ENCODE data around the gene ZDHHC8.

DNA sequence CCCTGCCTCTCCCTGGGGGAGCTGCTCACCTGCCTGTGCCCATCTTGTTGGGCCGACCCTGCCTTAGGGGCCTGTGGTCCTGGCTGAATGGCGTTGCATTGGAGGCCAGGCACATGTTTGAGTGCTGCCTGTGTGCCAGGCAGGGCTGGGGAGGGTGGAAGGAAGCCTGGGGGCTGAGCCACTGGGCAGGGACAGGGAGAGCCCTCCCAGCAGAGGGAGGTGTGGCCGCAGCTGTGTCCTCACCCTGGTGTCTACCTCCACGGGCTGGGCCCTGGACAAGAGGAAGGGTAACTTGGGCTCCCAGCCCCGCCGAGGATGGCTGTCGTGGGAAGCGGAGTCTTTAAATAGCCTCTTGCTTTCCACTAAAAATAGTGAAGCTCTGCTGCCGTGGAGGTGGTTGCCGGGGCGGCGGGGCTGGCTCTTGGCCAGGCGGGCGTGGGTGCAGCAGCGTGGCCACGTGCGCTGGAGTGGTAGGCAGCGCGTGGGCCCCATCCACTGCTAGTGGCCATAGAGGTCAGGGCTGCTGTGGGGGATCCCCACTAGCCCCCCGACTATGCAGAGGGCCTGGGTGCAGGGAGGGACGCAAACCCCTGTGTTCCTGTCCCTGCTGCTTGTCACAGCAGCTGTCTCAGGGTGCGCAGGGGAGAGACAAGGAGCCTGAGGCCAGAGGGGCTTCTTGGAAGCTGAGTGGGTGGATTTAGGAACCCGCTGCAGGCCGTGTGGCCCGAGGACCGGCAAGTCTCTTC lies 6.2 kb downstream of the ZDHHC8 start:
- TF ChIP-seq, protein P1, sequence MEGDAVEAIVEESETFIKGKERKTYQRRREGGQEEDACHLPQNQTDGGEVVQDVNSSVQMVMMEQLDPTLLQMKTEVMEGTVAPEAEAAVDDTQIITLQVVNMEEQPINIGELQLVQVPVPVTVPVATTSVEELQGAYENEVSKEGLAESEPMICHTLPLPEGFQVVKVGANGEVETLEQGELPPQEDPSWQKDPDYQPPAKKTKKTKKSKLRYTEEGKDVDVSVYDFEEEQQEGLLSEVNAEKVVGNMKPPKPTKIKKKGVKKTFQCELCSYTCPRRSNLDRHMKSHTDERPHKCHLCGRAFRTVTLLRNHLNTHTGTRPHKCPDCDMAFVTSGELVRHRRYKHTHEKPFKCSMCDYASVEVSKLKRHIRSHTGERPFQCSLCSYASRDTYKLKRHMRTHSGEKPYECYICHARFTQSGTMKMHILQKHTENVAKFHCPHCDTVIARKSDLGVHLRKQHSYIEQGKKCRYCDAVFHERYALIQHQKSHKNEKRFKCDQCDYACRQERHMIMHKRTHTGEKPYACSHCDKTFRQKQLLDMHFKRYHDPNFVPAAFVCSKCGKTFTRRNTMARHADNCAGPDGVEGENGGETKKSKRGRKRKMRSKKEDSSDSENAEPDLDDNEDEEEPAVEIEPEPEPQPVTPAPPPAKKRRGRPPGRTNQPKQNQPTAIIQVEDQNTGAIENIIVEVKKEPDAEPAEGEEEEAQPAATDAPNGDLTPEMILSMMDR (IDR thresholded peaks at IDR 0.05; ENCODE audit: low read depth, low read length) = no peak
- no peak for TF ChIP-seq EZH2phosphoT487 (IDR thresholded peaks at IDR 0.05; ENCODE audit: low read depth)

All from OCI-LY3 (cell line).